DMS79 (cell line): ENCODE results near the gene SSTR4.

ENCODE experiments used
- DNase-seq: peaks from one replicate; lab custom pipeline; 2025; lab: John Stamatoyannopoulos, UW

SSTR4 gene

DNA sequence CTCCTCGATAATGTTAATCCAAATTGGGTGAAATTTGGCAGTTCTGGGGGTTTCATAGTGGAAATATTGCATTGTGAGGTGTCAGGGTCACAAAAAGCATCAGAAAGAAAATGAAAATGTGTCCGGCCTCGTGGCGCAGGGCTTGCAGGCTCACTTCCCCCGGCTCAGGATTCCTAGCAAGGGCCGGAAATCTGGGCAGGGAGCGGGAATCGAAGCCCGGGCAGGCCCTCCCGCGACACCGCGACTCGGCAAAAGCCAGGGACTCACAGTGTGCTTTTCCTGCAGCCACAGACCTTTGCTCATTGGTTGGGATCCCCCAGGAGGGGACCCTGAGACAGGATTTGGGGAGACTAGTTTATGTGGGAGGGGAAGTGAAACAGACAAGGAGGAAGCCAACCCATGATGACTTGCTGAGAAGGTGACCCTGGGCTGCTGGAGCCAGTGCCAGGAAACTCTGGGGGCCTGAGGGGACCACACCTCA, 51.9 kb downstream of the SSTR4 start:
- DNase-seq = no peak

DNA sequence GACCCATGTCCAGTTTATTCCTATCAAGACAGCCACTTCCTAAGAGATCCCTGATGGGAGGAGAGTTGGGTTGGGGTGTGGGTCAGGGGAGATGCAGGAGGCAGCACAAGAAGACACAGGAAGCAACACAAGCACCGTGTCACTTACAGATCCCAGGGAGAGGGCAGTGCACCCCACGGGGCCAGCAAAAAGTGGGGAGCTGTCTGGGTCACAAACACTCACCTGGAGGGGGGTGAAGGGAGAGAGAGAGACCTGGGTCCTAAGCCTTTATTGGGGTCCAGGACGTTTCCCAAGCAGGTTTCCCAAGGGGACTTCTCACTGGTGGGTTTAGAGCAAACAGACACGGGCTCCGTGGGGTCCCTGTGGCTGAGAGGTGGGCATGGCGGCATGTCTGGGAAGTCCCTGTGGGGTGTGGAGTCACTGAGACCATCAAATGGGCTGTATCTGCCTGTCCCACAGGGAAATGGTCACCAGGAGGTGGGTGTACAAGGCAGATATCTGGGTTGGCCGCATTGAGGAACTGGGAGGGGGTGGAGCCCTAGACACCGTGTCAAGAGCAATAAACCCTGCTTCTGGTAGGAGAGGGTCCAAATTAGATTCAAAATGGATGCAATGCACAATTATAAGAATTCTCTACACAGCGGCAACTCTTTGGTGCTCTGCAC, 52.6 kb downstream of the SSTR4 start:
- no peak for DNase-seq
